Natural killer cell treated with Interleukin-12 subunit alpha and Interleukin-12 subunit beta and Interleukin-15 and Interleukin-18, amount 100 ng/mL, for 72 hours (primary cell): ENCODE measurements around the gene PRKN. TPM values are rescaled to one million over a fixed set of nuclear protein-coding genes. Genes with fewer than 3 reads are reported as not detected.

Source experiments
- ATAC-seq, 2 donors: fragments of 150-1000 bp; cut with Tn5 transposase in 1 of 2; sonication (Bioruptor Pico), chemical (Tn5 transposase) in 1 of 2; 2 replicates each; pipeline ENCODE4 v1.10.0; 2021
- DNase-seq: peaks from one replicate; pipeline ENCODE4 v3.0.0; 2022; ENCODE audit warnings: low spot score
- H3K27ac Mint-ChIP-seq, 2 donors: 1 replicate in 1 of 2; 2 replicates in 1 of 2; pipeline ENCODE4 v1.8.0; 2022; ENCODE audit warnings: mixed read lengths in 2 of 2, mild to moderate bottlenecking in 1 of 2, moderate library complexity in 1 of 2
- H3K27me3 Mint-ChIP-seq, 2 donors: 1 replicate in 1 of 2; 2 replicates in 1 of 2; pipeline ENCODE4 v1.8.0; 2022; ENCODE audit warnings: mixed read lengths in 2 of 2
- H3K36me3 Mint-ChIP-seq: one replicate; pipeline ENCODE4 v1.8.0; 2022; ENCODE audit warnings: mixed read lengths
- H3K4me1 Mint-ChIP-seq, 2 donors: 1 replicate in 1 of 2; 2 replicates in 1 of 2; pipeline ENCODE4 v1.8.0; 2022; ENCODE audit warnings: low read depth in 2 of 2, mixed read lengths in 2 of 2, mild to moderate bottlenecking in 1 of 2
- H3K4me3 Mint-ChIP-seq: one replicate; pipeline ENCODE4 v1.8.0; 2022; ENCODE audit warnings: mixed read lengths
- H3K9me3 Mint-ChIP-seq: 2 replicates; pipeline ENCODE4 v1.8.0; 2022; ENCODE audit warnings: mixed read lengths
- total RNA-seq, 2 donors: library from RNA; stranded (reverse); gene quantifications; one replicate each; pipeline ENCODE4 v1.2.3, GENCODE V29; 2022

PRKN gene
- total RNA-seq, 2 donors from 2014 or later = not detected

- H3K36me3 Mint-ChIP-seq = no peaks in the 10 kb centered on the region
- no peak overlapping the region for H3K27ac Mint-ChIP-seq
- DNase-seq = no peak
- no peak for ATAC-seq
- H3K4me1 Mint-ChIP-seq = no peaks in the 10 kb centered on the region
- no peaks in the 10 kb centered on the region for H3K9me3 Mint-ChIP-seq
- no peak overlapping the region for H3K4me3 Mint-ChIP-seq
- no peaks in the 10 kb centered on the region for H3K27me3 Mint-ChIP-seq
Measured at GRCh38 chr6:161926324-161926723, 801.2 kb downstream of the PRKN start.

- Mint-ChIP-seq H3K27me3 (no peaks in the 10 kb centered on the region), H3K27ac (no peak overlapping the region), H3K36me3 (no peaks in the 10 kb centered on the region), H3K4me3 (no peak overlapping the region), H3K9me3 (no peaks in the 10 kb centered on the region), H3K4me1 (no peaks in the 10 kb centered on the region)
- DNase-seq (no peak), ATAC-seq (no peak)
Measured at GRCh38 chr6:161924516-161925116, 803.0 kb downstream of the PRKN start.

- no peaks in the 10 kb centered on the region for H3K36me3 Mint-ChIP-seq
- H3K27me3 Mint-ChIP-seq = no peaks in the 10 kb centered on the region
- H3K9me3 Mint-ChIP-seq = no peaks in the 10 kb centered on the region
- H3K27ac Mint-ChIP-seq = no peak overlapping the region
- H3K4me3 Mint-ChIP-seq = no peak overlapping the region
- no peaks in the 10 kb centered on the region for H3K4me1 Mint-ChIP-seq
- DNase-seq = no peak
- ATAC-seq = peak in 1 of 2 donors; percentile 61
Measured at GRCh38 chr6:161922631-161923119, 804.9 kb downstream of the PRKN start.

- H3K4me1 Mint-ChIP-seq = no peaks in the 10 kb centered on the region
- no peaks in the 10 kb centered on the region for H3K36me3 Mint-ChIP-seq
- H3K27me3 Mint-ChIP-seq = no peaks in the 10 kb centered on the region
- DNase-seq (no peak), ATAC-seq (no peak)
- H3K9me3 Mint-ChIP-seq = no peaks in the 10 kb centered on the region
- no peak overlapping the region for H3K27ac Mint-ChIP-seq
- H3K4me3 Mint-ChIP-seq = no peak overlapping the region
Measured at GRCh38 chr6:161921602-161922395, 805.8 kb downstream of the PRKN start.

- no peak for ATAC-seq
- no peak for DNase-seq
- Mint-ChIP-seq H3K4me1 (no peaks in the 10 kb centered on the region), H3K36me3 (no peaks in the 10 kb centered on the region), H3K4me3 (no peak overlapping the region), H3K27ac (no peak overlapping the region), H3K27me3 (no peaks in the 10 kb centered on the region), H3K9me3 (no peaks in the 10 kb centered on the region)
Measured at GRCh38 chr6:161919691-161920090, 807.9 kb downstream of the PRKN start.

- Mint-ChIP-seq H3K4me1 (no peaks in the 10 kb centered on the region), H3K36me3 (no peaks in the 10 kb centered on the region), H3K9me3 (no peaks in the 10 kb centered on the region), H3K27me3 (no peaks in the 10 kb centered on the region), H3K27ac (no peak overlapping the region), H3K4me3 (no peak overlapping the region)
- DNase-seq (no peak), ATAC-seq (no peak)
Measured at GRCh38 chr6:161918628-161919205, 808.8 kb downstream of the PRKN start.

GRCh38 chr6:161918109-161918531 lies 809.4 kb downstream of the PRKN start:
- H3K4me3 Mint-ChIP-seq = no peak overlapping the region
- DNase-seq = no peak
- H3K9me3 Mint-ChIP-seq = no peaks in the 10 kb centered on the region

GRCh38 chr6:161917645-161918044 lies 809.9 kb downstream of the PRKN start:
- no peaks in the 10 kb centered on the region for H3K9me3 Mint-ChIP-seq
- no peaks in the 10 kb centered on the region for H3K4me1 Mint-ChIP-seq
- no peaks in the 10 kb centered on the region for H3K27me3 Mint-ChIP-seq
- no peaks in the 10 kb centered on the region for H3K36me3 Mint-ChIP-seq
- no peak for ATAC-seq
- no peak for DNase-seq
- no peak overlapping the region for H3K4me3 Mint-ChIP-seq
- H3K27ac Mint-ChIP-seq = no peak overlapping the region

More at GRCh38 chr6:161918109-161918531, 809.4 kb downstream of the PRKN start:
- no peaks in the 10 kb centered on the region for H3K36me3 Mint-ChIP-seq
- no peak overlapping the region for H3K27ac Mint-ChIP-seq
- H3K27me3 Mint-ChIP-seq = no peaks in the 10 kb centered on the region
- ATAC-seq = no peak
- H3K4me1 Mint-ChIP-seq = no peaks in the 10 kb centered on the region

- Mint-ChIP-seq H3K27ac (no peak overlapping the region), H3K9me3 (no peaks in the 10 kb centered on the region), H3K36me3 (no peaks in the 10 kb centered on the region), H3K27me3 (no peaks in the 10 kb centered on the region), H3K4me3 (no peak overlapping the region), H3K4me1 (no peaks in the 10 kb centered on the region)
- no peak for ATAC-seq
- no peak for DNase-seq
Measured at GRCh38 chr6:161915456-161915964, 812.1 kb downstream of the PRKN start.

- no peaks in the 10 kb centered on the region for H3K27me3 Mint-ChIP-seq
- H3K9me3 Mint-ChIP-seq = no peaks in the 10 kb centered on the region
- no peaks in the 10 kb centered on the region for H3K4me1 Mint-ChIP-seq
- no peak for DNase-seq
- H3K36me3 Mint-ChIP-seq = no peaks in the 10 kb centered on the region
- ATAC-seq = no peak
- no peak overlapping the region for H3K4me3 Mint-ChIP-seq
- no peak overlapping the region for H3K27ac Mint-ChIP-seq
Measured at GRCh38 chr6:161908872-161909271, 818.7 kb downstream of the PRKN start.

- Mint-ChIP-seq H3K4me3 (no peak overlapping the region), H3K4me1 (no peaks in the 10 kb centered on the region), H3K9me3 (no peaks in the 10 kb centered on the region), H3K27me3 (no peaks in the 10 kb centered on the region), H3K27ac (no peak overlapping the region), H3K36me3 (no peaks in the 10 kb centered on the region)
- no peak for DNase-seq
- no peak for ATAC-seq
Measured at GRCh38 chr6:161906571-161906970, 821.0 kb downstream of the PRKN start.

- Mint-ChIP-seq H3K4me3 (no peak overlapping the region), H3K27me3 (no peaks in the 10 kb centered on the region), H3K27ac (no peak overlapping the region), H3K36me3 (no peaks in the 10 kb centered on the region), H3K9me3 (no peaks in the 10 kb centered on the region), H3K4me1 (no peaks in the 10 kb centered on the region)
- DNase-seq (no peak), ATAC-seq (peak in 1 of 2 donors; percentile 36)
Measured at GRCh38 chr6:161903584-161904212, 823.9 kb downstream of the PRKN start.

GRCh38 chr6:161901740-161902426 lies 825.7 kb downstream of the PRKN start:
- H3K4me1 Mint-ChIP-seq = no peaks in the 10 kb centered on the region
- H3K27ac Mint-ChIP-seq = no peak overlapping the region
- no peak for DNase-seq
- H3K4me3 Mint-ChIP-seq = no peak overlapping the region
- H3K36me3 Mint-ChIP-seq = no peaks in the 10 kb centered on the region
- no peak for ATAC-seq
- H3K27me3 Mint-ChIP-seq = no peaks in the 10 kb centered on the region
- H3K9me3 Mint-ChIP-seq = no peaks in the 10 kb centered on the region
